ENCODE data around the gene LINC00632.

LINC00632 gene

GRCh38 chrX:140822861-140823260 lies 113.3 kb downstream of the LINC00632 start:
- H2AFZ ChIP-seq (ENCODE audit: low read length), result no peak overlapping the region
- no peak overlapping the region for H3K9ac ChIP-seq (ENCODE audit: low read depth, low read length, poor library complexity, severe bottlenecking)
- H3K4me2 ChIP-seq (ENCODE audit: low read depth, low read length, poor library complexity, severe bottlenecking), result no peak overlapping the region
- H3K4me1 ChIP-seq (ENCODE audit: insufficient read depth, low read length, poor library complexity, severe bottlenecking), result no peaks in the 10 kb centered on the region
- TF ChIP-seq EZH2phosphoT487 (IDR thresholded peaks at IDR 0.05; ENCODE audit: borderline replicate concordance) (no peak), CTCF (conservative IDR thresholded peaks at IDR 0.05; ENCODE audit: low read length) (no peak)
- no peaks in the 10 kb centered on the region for H4K20me1 ChIP-seq (ENCODE audit: insufficient read depth, low read length, poor library complexity, severe bottlenecking)
- no peaks in the 10 kb centered on the region for H3K9me3 ChIP-seq (ENCODE audit: insufficient read depth, low read depth, low read length)
- no peaks in the 10 kb centered on the region for H3F3A ChIP-seq (ENCODE audit: low read depth)
- H3K27me3 ChIP-seq (ENCODE audit: insufficient read depth, low read length, poor library complexity, severe bottlenecking), result no peaks in the 10 kb centered on the region
- no peak overlapping the region for H3K4me3 ChIP-seq (ENCODE audit: low read length, poor library complexity, severe bottlenecking)
- H3K79me2 ChIP-seq (ENCODE audit: insufficient read depth, low read length), result no peaks in the 10 kb centered on the region
- no peaks in the 10 kb centered on the region for H3K36me3 ChIP-seq (ENCODE audit: insufficient read depth, low read length)
- no peaks in the 10 kb centered on the region for H3K9me2 ChIP-seq (replicated peaks; ENCODE audit: low read depth, low read length)

- H3F3A ChIP-seq (ENCODE audit: low read depth), result no peaks in the 10 kb centered on the region
- H3K79me2 ChIP-seq (ENCODE audit: insufficient read depth, low read length), result no peaks in the 10 kb centered on the region
- no peak overlapping the region for H2AFZ ChIP-seq (ENCODE audit: low read length)
- TF ChIP-seq CTCF (conservative IDR thresholded peaks at IDR 0.05; ENCODE audit: low read length), result no peak
- TF ChIP-seq EZH2phosphoT487 (IDR thresholded peaks at IDR 0.05; ENCODE audit: borderline replicate concordance), result no peak
- no peak overlapping the region for H3K9ac ChIP-seq (ENCODE audit: low read depth, low read length, poor library complexity, severe bottlenecking)
- H4K20me1 ChIP-seq (ENCODE audit: insufficient read depth, low read length, poor library complexity, severe bottlenecking), result no peaks in the 10 kb centered on the region
- H3K27me3 ChIP-seq (ENCODE audit: insufficient read depth, low read length, poor library complexity, severe bottlenecking), result no peaks in the 10 kb centered on the region
- H3K4me2 ChIP-seq (ENCODE audit: low read depth, low read length, poor library complexity, severe bottlenecking), result no peak overlapping the region
- no peaks in the 10 kb centered on the region for H3K4me1 ChIP-seq (ENCODE audit: insufficient read depth, low read length, poor library complexity, severe bottlenecking)
- no peaks in the 10 kb centered on the region for H3K9me2 ChIP-seq (replicated peaks; ENCODE audit: low read depth, low read length)
- H3K36me3 ChIP-seq (ENCODE audit: insufficient read depth, low read length), result no peaks in the 10 kb centered on the region
- H3K9me3 ChIP-seq (ENCODE audit: insufficient read depth, low read depth, low read length), result no peaks in the 10 kb centered on the region
- H3K4me3 ChIP-seq (ENCODE audit: low read length, poor library complexity, severe bottlenecking), result no peak overlapping the region
These were observed 127.3 kb downstream of the LINC00632 start for GRCh38 chrX:140836874-140837273.

All from Loucy (cell line).